K562 (cell line): ENCODE data around the gene TMED4. TPM values are rescaled to one million over a fixed set of nuclear protein-coding genes. Genes with fewer than 3 reads are reported as not detected.

Source experiments
- ATAC-seq: fragments of 200-7000 bp; cut with Tn5 transposase; 3 replicates; pipeline ENCODE4 v1.9.1; 2020; ENCODE audit warnings: moderate library complexity
- BruUV-seq: library from RNA; stranded (reverse); fragments of 400-500 nt; replicated peaks from 2 replicates; lab custom pipeline; 2021; lab: Mats Ljungman, UMichigan
- CTCF ChIA-PET: fragments of 300-600 bp; formaldehyde crosslinking; extraction: SDS; loops from one replicate; lab custom pipeline; 2021; ENCODE audit warnings: low intra/inter-chr PET ratio; lab: Yijun Ruan, JAX
- POLR2A ChIA-PET: fragments of 300-600, 350-650 bp; sonication (Branson Sonifier 250); formaldehyde crosslinking; extraction: SDS; loops from one replicate; lab custom pipeline; 2021; ENCODE audit warnings: antibody characterized with exemption, inconsistent platforms; lab: Yijun Ruan, JAX
- DNase-seq, 4 experiments: peaks; one replicate each; pipeline versions ENCODE4 v3.0.0 to v3.0.0-alpha.2; 2011 to 2018; ENCODE audit warnings: low spot score in 3 of 4, mixed read lengths in 3 of 4; ENCODE audit errors: extremely low read depth in 1 of 4
- FAIRE-seq: peaks from 2 replicates; lab custom pipeline; 2011; peaks lifted over from hg19 to GRCh38; lab: Jason Lieb, UNC
- H2AFZ ChIP-seq: 2 replicates; pipeline ENCODE4 v1.6.0; 2011; ENCODE audit warnings: low read depth, low read length, control low read depth, inconsistent platforms
- H3K27ac ChIP-seq: fragments of 200-600 bp; 3 replicates; pipeline ENCODE4 v1.8.0; 2011; ENCODE audit warnings: low read depth, mild to moderate bottlenecking, control low read depth, inconsistent platforms, low read length, moderate library complexity, mixed read lengths; ENCODE audit errors: extremely low read depth
- H3K27me3 ChIP-seq, 2 experiments: fragments of 300-600 bp in 1 of 2; 2 replicates in 1 of 2; 3 replicates in 1 of 2; pipeline versions ENCODE4 v1.6.0 to v1.8.0; 2011; ENCODE audit warnings: inconsistent platforms in 2 of 2, low read length in 2 of 2, mild to moderate bottlenecking in 1 of 2, mixed read lengths in 1 of 2, moderate library complexity in 1 of 2; ENCODE audit not compliant: control insufficient read depth in 2 of 2, insufficient read depth in 2 of 2
- H3K36me3 ChIP-seq: fragments of 300-600 bp; 3 replicates; pipeline ENCODE4 v1.8.0; 2011; ENCODE audit warnings: mild to moderate bottlenecking, low read length, inconsistent platforms; ENCODE audit not compliant: control insufficient read depth, insufficient read depth
- H3K4me1 ChIP-seq, 2 experiments: fragments of 200-600 bp in 1 of 2; replicated peaks in 1 of 2; 2 replicates in 1 of 2; 3 replicates in 1 of 2; pipeline versions ENCODE4 v1.5.1 to v1.8.0; 2011; ENCODE audit warnings: inconsistent platforms in 2 of 2, low read length in 2 of 2, mild to moderate bottlenecking in 1 of 2, mixed read lengths in 1 of 2, moderate library complexity in 1 of 2; ENCODE audit not compliant: control insufficient read depth in 2 of 2, insufficient read depth in 2 of 2
- H3K4me2 ChIP-seq: 2 replicates; pipeline ENCODE4 v1.6.1; 2011; ENCODE audit warnings: low read length, control low read depth, inconsistent platforms, mixed read lengths; ENCODE audit not compliant: insufficient read depth
- H3K4me3 ChIP-seq: fragments of 200-600 bp; sonication (generic), shearing (Covaris generic); 2 replicates; pipeline ENCODE4 v1.5.1; 2016; ENCODE audit warnings: control low read depth, inconsistent platforms
- H3K79me2 ChIP-seq: fragments of 200-600 bp; 3 replicates; pipeline ENCODE4 v1.8.0; 2011; ENCODE audit warnings: low read length, inconsistent platforms; ENCODE audit not compliant: control insufficient read depth, insufficient read depth
- H3K9ac ChIP-seq, 2 experiments: 2 replicates each; pipeline versions ENCODE4 v1.6.0 to v1.6.1; 2011; ENCODE audit warnings: low read depth in 2 of 2, low read length in 2 of 2, control low read depth in 1 of 2, inconsistent platforms in 1 of 2, mild to moderate bottlenecking in 1 of 2, mixed read lengths in 1 of 2; ENCODE audit not compliant: insufficient read depth in 1 of 2
- H3K9me1 ChIP-seq: one replicate; pipeline ENCODE4 v1.6.0; 2011; ENCODE audit warnings: inconsistent platforms, mild to moderate bottlenecking, low read length, moderate library complexity; ENCODE audit not compliant: control insufficient read depth, insufficient read depth
- H3K9me3 ChIP-seq: replicated peaks from 2 replicates; pipeline ENCODE4 v1.5.1; 2011; ENCODE audit warnings: low read depth, low read length, inconsistent platforms; ENCODE audit not compliant: control insufficient read depth, insufficient read depth
- H4K20me1 ChIP-seq: replicated peaks from 2 replicates; pipeline ENCODE4 v1.6.1; 2011; ENCODE audit warnings: low read length, inconsistent platforms, mixed read lengths; ENCODE audit not compliant: control insufficient read depth, insufficient read depth
- ZBTB5 ChIP-seq: fragments of 450-650 bp; IDR thresholded peaks from 2 replicates; pipeline ENCODE4 v1.6.1; 2017; ENCODE audit warnings: antibody characterized with exemption
- ZFP36 ChIP-seq: fragments of 150-350 bp; IDR thresholded peaks from 2 replicates; pipeline ENCODE4 v1.6.1; 2018; ENCODE audit warnings: low read length, low read depth; ENCODE audit not compliant: partially characterized antibody
- WGBS: fragments of 100-300 bp; shearing (Covaris generic); methylation state at CpG from one replicate; pipeline ENCODE4 v1.1.6; 2016; ENCODE audit warnings: low coverage, mixed read lengths; ENCODE audit not compliant: insufficient coverage; ENCODE audit errors: missing lambda C conversion rate; 5-methylcytosine and 5-hydroxymethylcytosine counted together
- in situ Hi-C: fragments of 300-500 bp; cut with MboI; formaldehyde crosslinking; loops from 4 replicates; pipeline ENCODE4 v1.15.0; 2018; ENCODE audit warnings: inconsistent platforms, mixed read lengths
- intact Hi-C: fragments of 100-400 bp; cut with micrococcal nuclease; formaldehyde crosslinking; loops from 2 replicates; pipeline ENCODE4 v1.14.2; 2022
- polyA plus RNA-seq, 8 experiments: library from polyadenylated mRNA; depleted of rRNA in 4 of 8; stranded (reverse) in 5 of 8; unstranded in 3 of 8; fragments of >200 nt; fragmentation: Nextera tagmentation in 2 of 8; fragmentation: Illumina TruSeq in 1 of 8; extraction: Ambion mirVana in 2 of 8; extraction: Trizol in 1 of 8; gene quantifications; 2 replicates each; pipeline versions ENCODE4 v1.2.1 to v1.2.3, GENCODE V29; 2011 to 2014; ENCODE audit warnings: inconsistent platforms in 1 of 8, missing spikeins in 1 of 8
- total RNA-seq, 7 experiments: library from RNA; depleted of rRNA in 6 of 7; stranded (reverse); fragments of >200 nt in 6 of 7; fragmentation: Illumina TruSeq in 2 of 7; extraction: Trizol in 2 of 7; gene quantifications; 2 replicates each; pipeline versions ENCODE4 v1.2.1 to v1.2.3, GENCODE V29; 2011 to 2021; ENCODE audit warnings: low replicate concordance in 1 of 7

TMED4 gene
- total and polyA plus RNA-seq, 9 of the 15 experiments (the other 6 are each of a cell fraction or from before 2014, with no cell fraction given): 20.3 to 64.0 (median 42.1) TPM

- H3K4me3 ChIP-seq: no peak within 1 kb of the TSS
- CTCF ChIA-PET: no interaction called here
- no TSS peak for BruUV-seq
- no peaks in the 10 kb centered on the region for H3K9me1 ChIP-seq
- H3K9me3 ChIP-seq: no peaks in the 10 kb centered on the region
- no peak for FAIRE-seq
- no peak within 1 kb of the TSS for H3K27ac ChIP-seq
- H3K4me2 ChIP-seq: no peak within 1 kb of the TSS
- POLR2A ChIA-PET: interaction anchor here (0.6 kb wide), 1 partner anchor 582 kb away, joined by 3 read pairs; no protein-coding TSS in a partner anchor
- in situ Hi-C loops (no loop called here), intact Hi-C loops (no loop called here)
- WGBS: 59% methylated on average over 19 of the region's 20 CpGs
- TF ChIP-seq ZFP36: peak; percentile 4
- TF ChIP-seq ZBTB5: no peak
- H3K4me1 ChIP-seq: peaks cover 3 to 37% of the 10 kb centered on the region in 2 experiments; a peak in 4 of 5 replicates
- no peak within 1 kb of the TSS for H2AFZ ChIP-seq
- H3K9ac ChIP-seq: peak within 1 kb of the TSS in 1 of 2 experiments; percentile 81; a peak in 2 of 4 replicates
- ATAC-seq: peak; percentile 19; the same call in 2 of the 3 replicates
- DNase-seq: peak in 2 of 4 experiments; percentile 29 to 38
- no peaks in the 10 kb centered on the region for H4K20me1 ChIP-seq
- no peaks in the 10 kb centered on the region for H3K79me2 ChIP-seq
- no peaks in the 10 kb centered on the region for H3K27me3 ChIP-seq
- no peaks in the 10 kb centered on the region for H3K36me3 ChIP-seq
Observed at GRCh38 chr7:44541028-44541869, 40.8 kb downstream of the TMED4 start, which contains the start of gene NPC1L1. NPC1L1 (minus strand) TSS chr7:44541330; CDS start chr7:44541259, 71 bp downstream.
